ENCODE data around the gene LSM14B.

LSM14B gene

GRCh38 chr20:62116558-62117361 lies 5.5 kb upstream of the LSM14B start:
- no peak overlapping the region for H3K27ac ChIP-seq
- no peak for TF ChIP-seq ZFX (IDR thresholded peaks at IDR 0.05)
- TF ChIP-seq, protein P1, sequence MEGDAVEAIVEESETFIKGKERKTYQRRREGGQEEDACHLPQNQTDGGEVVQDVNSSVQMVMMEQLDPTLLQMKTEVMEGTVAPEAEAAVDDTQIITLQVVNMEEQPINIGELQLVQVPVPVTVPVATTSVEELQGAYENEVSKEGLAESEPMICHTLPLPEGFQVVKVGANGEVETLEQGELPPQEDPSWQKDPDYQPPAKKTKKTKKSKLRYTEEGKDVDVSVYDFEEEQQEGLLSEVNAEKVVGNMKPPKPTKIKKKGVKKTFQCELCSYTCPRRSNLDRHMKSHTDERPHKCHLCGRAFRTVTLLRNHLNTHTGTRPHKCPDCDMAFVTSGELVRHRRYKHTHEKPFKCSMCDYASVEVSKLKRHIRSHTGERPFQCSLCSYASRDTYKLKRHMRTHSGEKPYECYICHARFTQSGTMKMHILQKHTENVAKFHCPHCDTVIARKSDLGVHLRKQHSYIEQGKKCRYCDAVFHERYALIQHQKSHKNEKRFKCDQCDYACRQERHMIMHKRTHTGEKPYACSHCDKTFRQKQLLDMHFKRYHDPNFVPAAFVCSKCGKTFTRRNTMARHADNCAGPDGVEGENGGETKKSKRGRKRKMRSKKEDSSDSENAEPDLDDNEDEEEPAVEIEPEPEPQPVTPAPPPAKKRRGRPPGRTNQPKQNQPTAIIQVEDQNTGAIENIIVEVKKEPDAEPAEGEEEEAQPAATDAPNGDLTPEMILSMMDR (conservative IDR thresholded peaks at IDR 0.05): no peak

- TF ChIP-seq ZFX (IDR thresholded peaks at IDR 0.05): no peak
- TF ChIP-seq, protein P1 (conservative IDR thresholded peaks at IDR 0.05): no peak
- no peak overlapping the region for H3K27ac ChIP-seq
These were observed 5.0 kb upstream of the LSM14B start for GRCh38 chr20:62117362-62117646.

- no peak for TF ChIP-seq ZFX (IDR thresholded peaks at IDR 0.05)
- TF ChIP-seq, protein P1 (conservative IDR thresholded peaks at IDR 0.05): no peak
- no peak overlapping the region for H3K27ac ChIP-seq
These were observed 4.6 kb upstream of the LSM14B start for GRCh38 chr20:62117658-62118057.

DNA sequence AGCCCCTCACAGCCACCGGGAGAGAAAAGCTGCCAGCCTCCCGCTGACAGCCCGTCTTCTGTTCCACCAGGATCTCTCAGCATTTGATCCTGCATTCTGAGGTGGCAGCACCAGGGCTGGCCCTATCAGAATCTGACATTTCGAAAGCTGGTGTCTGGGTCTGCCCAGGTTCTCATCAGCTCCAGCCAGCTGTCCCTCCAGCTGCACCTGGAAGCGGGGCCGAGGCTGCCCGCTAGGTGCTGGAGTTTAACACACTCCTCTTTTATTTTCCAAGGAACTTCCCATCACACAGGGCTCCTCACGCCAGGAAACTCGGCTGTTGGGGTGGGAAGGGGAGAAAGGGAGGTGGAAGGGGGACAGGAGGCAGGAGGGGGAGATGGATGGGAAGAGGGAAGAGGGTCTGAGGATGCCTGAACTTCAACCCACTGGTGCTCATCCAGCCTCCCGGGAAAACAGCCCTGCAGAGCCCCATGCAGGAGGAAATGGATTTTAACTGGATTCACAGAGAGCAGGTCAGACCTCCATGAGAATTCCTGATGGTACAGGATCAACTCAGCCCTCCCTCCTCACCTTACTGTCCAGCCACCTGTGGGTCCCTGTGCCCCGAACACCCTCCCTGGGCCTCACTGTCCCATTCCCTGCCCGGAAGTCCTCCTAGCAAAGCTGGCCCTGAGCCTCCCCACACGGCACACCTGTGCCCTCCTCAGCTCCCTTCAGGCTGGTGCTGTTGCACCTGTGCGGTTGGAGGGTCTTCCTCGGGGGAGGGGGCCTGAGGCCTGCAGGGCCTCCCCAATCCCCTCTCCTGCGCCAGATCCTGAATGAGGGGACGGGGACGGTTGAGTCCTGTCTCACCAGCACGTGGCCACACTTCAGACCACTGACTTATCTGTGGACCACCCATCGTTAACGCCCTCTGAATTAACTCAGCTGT lies 3.9 kb upstream of the LSM14B start:
- TF ChIP-seq, protein P1 (conservative IDR thresholded peaks at IDR 0.05): no peak
- no peak for TF ChIP-seq ZFX (IDR thresholded peaks at IDR 0.05)
- no peak overlapping the region for H3K27ac ChIP-seq

DNA sequence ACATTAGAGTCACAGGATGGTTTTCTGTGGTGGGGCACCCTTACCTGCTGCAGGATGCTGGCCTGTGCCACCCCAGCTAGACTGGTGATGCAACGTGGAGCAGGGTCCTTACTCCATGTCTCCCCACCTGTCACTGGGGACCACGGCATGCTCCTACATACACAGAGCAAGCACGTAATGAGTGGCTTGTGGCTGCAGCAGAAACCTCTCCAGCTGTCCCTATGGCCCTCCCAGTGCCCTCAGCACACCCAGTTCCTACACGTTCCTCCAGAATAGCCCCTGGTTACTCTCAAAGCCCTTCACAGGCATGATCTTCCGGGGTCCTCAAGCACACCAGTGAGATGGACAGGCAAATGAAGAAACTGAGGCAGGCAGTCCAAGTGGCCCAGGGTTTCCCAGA lies 3.2 kb upstream of the LSM14B start:
- H3K27ac ChIP-seq: no peak overlapping the region
- TF ChIP-seq, protein P1 (conservative IDR thresholded peaks at IDR 0.05): no peak
- TF ChIP-seq ZFX (IDR thresholded peaks at IDR 0.05): no peak

DNA sequence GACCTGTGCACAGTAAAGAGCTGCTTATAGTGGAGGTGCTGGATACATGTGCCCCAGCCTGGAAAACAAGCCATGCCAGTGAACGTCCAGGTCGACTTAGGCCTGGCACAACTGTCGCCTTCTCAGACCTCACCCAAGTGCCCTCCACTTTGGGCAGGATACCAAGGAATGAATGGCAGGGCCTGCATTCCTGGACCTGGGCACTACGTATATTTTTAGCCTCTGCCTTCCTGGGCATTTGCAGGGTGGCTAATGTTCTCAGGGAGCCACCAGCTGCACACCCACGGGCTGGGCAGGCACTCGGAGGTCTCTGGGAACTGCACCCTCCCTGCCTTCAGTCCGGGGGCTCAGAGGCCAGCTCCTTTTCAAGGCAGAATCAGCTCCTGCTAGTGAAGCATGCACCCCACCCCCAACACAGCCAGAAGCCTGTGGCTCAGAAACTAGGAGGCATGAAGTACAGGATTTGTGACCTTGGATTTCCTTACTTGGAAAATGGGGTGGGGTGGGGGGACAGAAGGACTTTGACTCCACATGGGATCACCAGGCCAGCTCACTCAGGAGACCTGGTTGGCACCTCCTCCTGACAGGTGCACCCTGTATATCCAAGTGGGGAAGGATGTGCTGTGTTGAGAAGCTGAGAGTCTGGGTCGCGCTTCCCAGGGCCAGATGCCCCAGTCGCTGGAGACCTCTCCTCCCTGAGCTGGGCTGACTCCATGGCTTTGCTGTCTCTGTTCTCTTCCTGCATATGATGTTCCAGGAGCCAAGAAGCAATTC lies 2.5 kb upstream of the LSM14B start:
- H3K27ac ChIP-seq: no peak overlapping the region

More for the DNA sequence above, 2.5 kb upstream of the LSM14B start:
- TF ChIP-seq, protein P1 (conservative IDR thresholded peaks at IDR 0.05): no peak
- no peak for TF ChIP-seq ZFX (IDR thresholded peaks at IDR 0.05)
